8988T (cell line): Measurements from ENCODE around the gene TEDDM1.
"Not testable (repeated sequence)": the region's sequence is repeated elsewhere in the genome, so short reads cannot be mapped to it uniquely, and the experiment has no call there.

Experiments used
- DNase-seq: peaks from one replicate; pipeline ENCODE4 v3.0.0; 2011

TEDDM1 gene

DNA sequence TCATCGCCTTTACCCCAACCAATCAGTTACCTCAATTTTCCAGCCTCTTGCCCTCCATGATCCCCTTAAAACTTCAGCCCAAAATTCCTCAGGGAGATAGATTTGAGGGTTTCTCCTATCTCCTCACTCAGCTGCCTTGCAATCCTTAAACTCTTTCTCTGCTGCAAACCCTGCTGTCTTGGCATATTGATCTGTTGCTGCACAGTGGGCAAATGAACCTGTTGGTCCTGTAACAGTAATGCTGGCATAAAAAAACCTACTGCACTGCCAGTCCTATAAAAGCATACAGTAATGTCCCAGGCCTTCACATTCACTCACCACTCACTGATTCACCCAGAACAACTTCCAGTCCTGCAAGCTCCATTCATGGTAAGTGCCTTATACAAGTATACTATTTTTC, 5.1 kb upstream of the TEDDM1 start:
- no peak for DNase-seq

DNA sequence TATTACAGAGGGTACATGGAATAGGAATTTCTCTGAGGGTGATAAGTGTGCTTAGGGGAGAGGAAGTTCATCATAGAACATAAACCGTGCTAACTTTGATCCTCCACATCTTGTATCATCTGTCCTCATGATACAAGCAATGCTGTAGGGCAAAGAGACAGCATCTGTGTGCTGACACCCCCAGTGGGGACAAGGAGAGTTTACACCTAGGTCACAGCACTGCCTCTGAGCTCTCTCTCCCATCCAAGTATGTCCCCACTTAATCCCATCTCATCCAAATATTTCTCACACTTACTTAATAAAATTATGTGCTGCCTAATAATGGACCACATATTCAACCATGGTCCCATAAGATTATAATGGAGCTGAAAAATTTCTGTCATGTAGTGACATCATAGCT, 4.3 kb upstream of the TEDDM1 start:
- DNase-seq = no peak

DNA sequence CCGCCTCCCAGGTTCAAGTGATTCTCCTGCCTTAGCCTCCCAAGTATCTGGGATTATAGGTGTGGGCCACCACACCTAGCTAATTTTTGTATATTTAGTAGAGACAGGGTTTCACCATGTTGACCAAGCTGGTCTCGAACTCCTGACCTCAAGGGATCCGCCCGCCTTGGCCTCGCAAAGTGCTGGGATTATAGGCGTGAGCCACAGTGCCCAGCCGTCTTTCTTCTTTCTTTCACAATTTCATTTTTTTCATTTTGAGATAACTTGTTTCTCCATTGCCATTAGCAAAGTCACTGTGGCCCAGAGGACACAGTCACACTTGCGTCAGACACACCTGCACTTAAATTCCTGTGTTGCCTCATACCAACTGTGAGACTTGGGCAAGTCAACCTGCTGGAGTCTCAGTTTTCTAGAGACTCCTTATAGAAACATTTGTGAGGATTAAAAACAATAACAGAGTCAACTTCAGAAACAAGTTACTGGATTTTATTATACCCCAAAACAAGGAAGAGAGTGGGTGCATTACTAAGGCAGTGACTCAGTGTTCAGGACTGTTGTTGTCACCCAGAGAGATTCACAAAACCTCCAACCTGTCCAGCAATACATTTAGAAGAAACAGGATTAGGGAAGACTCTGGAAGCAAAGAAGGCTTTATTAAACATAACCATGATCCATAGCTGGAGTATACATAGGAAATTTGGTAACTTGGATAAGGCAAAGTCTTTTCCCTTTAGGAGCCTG, 2.6 kb downstream of the TEDDM1 start:
- DNase-seq = no peak

DNA sequence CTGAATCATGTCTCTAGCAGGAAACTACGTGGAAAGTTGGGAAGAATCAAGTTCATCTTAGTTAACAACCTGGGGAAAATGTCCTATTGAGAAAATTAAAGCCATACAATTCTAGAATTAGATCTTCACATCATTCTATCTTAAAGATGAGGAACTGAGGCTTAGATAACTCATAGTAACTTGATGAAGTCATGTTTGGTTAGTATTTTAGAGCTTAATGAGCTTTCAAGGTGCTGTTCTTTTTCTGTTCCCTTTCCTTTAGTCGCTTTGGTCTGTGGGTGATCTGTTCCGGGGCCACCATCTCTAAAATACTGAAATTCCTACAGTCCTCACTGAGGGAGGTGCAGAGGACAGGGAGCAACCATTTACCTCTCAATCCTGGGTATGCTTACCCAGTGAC, 4.6 kb downstream of the TEDDM1 start:
- DNase-seq = no peak

DNA sequence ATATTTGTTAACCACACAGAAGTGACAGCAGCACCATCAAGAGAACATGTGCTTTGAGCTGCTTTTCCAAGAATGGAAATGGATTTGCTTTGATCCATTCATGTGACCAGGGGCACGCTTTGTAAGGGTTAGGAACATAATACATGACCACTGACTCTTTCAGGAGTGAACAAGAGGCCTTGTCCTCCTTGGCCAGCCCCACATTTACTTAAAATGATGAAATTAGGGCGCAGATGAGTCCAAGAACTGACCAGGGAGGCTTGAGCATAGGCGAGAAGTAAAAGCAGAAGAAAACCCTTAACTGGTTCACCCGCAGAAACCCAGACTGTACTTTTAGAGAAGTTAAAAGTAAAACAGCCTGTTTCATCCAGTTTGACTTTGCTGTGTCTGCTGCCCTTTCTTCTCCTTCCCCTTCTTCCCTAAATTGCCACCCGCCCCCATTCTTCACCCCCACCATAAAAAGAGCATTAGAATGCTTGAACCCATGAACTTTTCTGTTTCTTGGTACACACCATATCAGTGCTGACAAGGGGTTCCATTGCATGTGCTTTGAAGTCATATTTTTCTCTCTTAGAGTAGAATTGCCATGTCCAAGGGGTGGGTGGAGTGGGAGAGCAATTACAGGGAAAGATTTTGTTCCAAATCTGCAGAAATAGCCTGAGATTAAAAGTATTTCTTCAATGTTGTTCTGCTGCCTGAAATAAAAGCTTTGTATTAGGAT, 6.3 kb downstream of the TEDDM1 start:
- DNase-seq = no peak

DNA sequence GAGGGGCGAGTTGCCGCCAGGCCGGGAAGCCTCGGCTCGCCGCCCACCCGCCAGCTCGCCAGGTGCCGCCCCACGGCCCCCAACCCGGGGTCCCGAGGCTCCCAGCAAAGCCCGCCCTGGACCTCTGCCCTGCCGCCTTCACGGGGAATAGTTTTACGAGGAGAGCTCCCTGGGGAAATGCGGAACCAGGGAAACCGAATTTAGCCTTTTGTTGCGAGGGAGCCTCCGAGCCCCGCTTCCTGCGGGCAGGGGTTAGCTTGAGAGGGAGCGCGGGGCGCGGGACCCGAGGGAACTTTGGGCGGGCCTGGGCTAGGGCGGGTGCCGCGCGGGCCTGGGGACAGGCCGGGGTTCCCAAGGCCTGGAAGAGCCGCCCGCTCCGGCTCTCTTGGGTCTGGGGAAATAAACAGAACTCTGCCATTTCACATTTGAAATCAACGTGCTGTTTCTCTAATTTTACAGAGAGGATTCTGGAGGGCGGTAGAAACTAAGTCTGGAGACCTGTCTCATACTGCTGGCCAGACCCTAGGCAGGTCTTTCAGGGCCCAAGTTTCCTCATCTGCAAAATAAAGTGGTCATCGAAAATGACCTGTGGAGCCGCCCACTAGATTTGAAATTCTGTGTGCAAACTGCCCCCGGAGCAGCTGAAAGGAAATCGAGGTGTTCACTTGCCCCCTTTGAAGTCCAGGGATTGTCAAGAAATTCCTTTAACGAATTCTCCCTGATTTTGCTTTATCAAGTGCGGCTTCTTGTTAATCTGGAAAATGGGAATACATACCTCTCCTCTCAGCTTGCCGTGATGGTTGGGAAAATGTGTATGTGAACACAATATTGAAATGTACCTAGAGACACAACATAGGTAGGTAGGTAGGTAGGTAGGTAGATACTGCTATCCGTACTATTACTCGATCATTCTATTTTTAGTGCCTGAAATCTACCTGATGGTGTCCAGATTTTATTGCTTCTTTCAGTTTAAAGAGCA, 8.1 kb downstream of the TEDDM1 start:
- no peak for DNase-seq

DNA sequence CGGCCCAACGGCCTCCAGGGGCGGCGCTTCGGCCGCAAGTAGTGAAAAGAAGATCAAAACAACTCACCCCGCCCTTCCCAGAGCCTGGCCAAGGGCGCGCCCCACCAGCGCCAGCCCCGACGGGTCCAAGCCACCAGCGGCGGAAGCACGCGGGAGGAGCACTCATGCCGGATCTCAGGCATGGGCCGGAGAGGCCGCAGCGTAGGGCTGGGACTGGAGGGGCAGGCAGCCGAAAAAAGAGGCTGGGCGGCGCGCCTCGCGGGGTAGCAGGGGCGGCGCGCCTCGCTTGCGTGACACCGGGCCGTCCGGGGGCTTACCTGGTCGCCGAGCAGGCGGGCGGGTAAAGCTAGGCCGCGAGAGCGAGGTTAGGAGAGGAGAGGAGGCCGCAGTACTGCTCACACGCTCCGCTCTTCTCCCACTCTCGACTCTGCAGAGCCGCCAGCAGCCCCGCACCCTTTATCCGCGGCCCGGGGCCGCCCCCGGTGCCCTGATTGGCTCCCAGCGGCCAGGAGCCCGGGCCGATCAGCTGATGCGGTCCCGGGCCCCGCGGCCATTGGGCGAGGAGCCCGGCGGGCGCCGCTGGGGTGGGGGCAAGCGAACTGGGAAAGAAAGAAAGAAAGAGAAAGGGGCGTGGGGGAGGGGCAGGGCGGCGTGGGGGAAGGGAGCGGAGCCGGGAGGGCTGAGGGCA, 9.0 kb downstream of the TEDDM1 start, which contains the start of gene GLUL:
TSS of gene GLUL (minus strand) at position 429 of the 688 bp plus-strand sequence. CDS start 3,053 bp downstream, outside the sequence.
- peak; percentile 86 for DNase-seq

DNA sequence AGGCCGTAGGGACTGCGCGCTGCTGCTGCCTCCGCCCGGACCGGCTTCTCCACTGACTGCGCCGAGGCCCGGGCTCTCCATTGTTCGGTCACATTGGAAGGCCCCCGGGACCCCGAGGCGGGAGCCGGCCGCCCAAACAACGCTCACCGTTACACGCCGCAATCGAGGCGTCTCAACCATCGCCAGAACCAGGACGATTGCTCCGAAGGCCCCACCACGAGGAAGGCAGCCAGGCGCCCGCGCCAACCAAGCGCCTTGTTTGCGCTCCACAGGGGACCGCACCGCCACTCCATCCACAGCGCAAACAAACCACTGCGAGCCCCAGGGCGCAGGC, 9.5 kb downstream of the TEDDM1 start:
- no peak for DNase-seq

DNA sequence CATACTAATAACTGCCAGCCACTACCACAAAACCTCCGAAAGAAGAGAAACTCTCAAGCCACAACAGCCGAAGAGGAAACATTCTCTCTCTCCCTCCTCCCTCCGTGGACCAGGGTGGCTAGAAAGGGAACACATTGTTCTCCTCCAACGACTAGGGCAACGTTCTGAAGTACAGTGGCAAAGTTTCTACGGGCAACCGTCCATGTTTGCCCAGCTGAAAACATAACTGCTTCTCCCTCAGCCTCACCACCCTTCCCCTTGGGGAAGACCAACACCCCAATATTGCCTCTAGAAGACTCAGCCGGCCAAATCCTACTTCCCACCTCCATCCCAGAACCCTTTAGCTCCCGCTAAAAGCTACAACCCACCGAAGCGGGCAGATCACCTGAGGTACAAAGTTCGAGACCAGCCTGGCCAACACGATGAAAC, 10.8 kb downstream of the TEDDM1 start:
- peak; percentile 16 for DNase-seq

DNA sequence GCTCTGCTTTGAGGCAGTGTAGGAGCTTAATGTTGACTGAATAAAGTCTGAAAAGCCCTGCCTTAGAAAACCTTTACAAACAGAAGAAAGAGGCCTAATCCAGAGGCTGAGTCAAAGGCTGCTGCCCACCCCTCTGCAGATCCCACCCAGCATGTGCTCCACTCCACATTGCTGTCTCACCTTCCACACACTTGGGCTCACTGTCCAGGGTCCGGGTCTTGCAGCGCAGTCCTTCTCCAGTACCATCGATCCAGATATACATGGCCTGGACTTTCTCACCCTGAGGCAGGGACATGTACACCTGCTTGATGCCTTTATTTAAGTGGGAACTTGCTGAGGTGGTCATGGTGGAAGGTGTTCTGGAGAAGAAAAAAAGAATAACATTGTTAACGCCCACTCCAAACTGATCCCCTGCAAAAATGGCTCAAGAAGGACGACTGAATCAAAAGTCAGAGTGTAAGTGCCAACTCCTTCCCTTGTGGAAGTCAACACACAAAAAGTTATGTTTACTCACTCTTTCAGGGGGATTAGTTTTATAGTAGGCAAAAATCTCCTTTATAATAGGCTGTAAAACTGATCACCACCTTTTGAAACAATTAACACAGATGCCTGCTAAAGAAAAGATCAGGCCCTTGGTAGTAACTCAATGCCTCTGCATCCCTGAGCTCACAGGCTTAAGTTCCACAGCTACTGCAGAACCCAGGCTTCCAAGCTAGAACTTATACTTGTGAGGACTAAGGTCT, 11.9 kb downstream of the TEDDM1 start:
- DNase-seq = no peak

DNA sequence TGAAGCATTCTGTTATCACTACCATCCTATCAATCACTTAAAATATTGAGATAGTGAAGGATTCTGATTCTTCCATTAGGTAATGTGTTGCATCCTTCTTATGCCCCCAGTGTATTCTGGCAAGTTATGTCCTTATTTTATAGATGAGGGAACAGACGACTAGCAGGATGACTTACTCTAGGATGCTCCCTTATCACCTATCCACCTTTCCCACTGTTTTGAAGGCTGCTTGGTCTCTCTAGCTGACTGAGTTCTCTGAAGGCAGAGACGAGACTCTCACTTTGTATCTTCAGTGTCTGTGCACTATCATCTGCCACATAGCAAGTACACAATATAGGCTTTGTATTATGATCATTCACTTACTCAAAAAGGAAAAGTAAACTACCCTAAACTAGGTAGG, 12.9 kb downstream of the TEDDM1 start:
- DNase-seq = no peak

DNA sequence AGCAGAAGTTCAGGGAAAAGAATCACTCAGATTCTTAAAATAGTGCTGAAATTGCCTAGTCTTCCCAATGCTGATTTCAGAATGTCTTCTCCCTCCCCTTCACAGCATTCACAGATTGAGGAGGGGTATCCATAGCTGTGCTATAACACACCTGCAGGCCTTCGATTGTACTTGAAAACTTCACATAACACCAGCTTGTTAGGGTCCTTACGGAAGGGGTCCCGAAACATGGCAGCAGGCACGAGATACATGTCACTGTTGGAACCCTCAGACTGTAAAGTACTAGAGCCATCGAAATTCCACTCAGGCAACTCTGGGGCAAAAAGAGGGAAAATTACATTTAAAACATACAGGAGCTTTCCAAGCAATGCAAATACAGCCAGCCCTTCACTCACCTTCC, 13.5 kb downstream of the TEDDM1 start:
- no peak for DNase-seq

DNA sequence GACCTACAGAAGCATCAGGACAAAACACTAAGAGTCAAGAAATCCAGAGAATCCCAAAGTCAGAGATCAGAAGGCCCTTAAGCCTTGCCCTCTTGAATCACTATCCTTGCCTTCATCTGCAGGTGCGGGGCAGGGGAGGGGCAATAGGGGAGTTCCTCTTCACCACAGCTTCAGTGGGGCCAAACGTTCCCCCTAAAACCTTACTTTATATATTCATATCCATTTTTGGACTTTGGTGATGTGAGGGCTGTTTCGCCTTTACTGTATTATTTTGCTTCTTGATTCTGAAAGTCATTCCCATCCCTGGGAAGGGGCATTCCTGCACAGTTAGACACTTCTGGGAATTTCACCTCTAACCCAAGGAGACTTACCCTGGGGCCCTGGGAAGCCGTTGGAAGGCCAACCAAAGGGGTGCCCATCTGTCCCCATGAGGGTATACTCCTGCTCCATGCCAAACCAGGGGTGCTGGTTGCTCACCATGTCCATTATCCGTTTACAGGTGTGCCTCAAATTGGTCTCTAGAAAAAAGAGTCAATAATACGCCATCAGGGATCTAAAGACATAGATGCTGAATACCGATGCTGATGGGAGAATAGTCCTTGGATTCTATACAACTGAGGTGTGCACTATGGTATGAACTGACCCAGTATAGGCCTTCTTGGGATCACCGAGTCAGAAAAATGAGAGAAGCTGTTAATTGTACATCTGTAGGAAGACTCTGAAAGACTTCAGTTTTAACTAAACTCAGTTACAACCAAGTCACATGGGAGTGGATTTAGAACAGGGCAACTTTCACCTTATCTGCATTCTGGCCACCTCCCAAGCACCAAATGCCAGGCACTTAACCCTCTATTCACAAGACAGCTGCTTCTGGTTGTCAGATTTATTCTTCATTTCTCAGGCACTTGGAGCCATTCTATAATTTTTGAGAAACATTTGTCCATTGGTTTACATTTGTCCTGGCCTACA, 14.3 kb downstream of the TEDDM1 start:
- no peak for DNase-seq

DNA sequence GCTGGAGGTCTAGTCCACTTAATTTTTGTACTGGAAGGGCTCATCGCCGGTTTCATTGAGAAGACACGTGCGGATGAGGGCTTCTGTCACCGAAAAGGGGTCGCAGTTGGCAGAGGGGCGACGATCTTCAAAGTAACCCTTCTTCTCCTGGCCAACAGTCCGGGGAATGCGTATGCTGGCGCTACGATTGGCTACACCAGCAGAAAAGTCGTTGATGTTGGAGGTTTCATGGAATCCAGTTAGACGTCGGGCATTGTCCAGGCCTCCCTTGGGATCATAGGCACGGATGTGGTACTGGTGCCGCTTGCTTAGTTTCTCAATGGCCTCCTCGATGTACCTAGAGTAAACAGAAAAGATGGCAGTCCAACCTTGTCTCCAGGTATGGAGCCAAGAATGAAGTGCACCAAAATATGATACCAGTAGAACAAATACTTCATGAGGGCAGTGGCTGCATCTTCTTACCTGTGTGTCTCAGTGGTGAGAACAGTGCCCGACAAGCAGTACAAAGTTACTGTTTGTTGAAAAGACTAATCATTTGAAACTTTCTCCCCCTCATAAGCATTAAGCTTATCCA, 16.0 kb downstream of the TEDDM1 start:
- DNase-seq = no peak

DNA sequence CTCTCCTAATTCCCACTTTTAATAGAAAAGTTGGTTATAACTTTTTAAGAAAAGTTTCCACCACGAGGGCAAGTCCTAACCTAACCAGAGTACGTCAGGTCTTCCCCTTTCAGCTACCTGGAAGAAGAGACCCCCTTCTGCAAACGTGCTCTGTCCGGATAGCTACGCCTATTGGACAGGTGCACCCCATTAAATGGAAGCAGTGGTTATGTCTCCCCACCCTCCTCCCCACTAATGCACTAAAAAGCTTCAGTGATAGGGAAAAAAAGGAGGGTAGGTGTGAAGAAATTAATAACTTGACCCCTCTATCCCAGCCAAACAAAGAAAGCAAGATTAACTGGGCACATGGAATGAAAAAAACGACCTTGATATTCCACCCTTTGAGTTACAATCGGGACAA, 16.5 kb downstream of the TEDDM1 start:
- DNase-seq = no peak

DNA sequence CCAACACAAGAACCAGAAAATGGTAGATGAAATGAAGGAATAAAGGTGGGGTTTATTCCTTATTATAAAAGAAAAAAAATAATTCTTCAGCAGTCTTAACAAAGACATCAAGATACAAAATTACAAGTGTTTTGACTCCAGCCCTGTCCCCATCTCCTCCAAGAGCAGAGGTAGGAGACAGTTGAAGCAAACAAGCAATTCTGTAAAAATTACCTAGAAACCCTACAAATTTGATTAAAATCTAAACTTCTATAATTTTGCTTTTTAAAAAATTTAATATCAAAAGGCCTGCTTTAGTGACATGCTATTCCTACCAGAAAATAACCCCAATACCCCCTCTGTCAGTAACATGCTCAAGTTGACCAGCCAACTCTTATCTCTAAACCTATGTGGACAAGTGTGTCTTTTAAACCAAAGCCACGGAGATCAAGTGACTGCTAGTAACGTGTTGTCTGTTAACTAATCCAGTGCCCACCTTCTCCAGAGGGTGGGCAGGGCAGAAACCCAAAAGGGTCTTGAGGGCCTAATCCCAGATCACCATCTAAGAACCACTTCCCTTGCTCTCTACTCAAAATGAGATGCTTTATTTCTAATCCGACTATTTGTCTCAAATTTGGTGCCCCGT, 17.3 kb downstream of the TEDDM1 start:
- DNase-seq = no peak

DNA sequence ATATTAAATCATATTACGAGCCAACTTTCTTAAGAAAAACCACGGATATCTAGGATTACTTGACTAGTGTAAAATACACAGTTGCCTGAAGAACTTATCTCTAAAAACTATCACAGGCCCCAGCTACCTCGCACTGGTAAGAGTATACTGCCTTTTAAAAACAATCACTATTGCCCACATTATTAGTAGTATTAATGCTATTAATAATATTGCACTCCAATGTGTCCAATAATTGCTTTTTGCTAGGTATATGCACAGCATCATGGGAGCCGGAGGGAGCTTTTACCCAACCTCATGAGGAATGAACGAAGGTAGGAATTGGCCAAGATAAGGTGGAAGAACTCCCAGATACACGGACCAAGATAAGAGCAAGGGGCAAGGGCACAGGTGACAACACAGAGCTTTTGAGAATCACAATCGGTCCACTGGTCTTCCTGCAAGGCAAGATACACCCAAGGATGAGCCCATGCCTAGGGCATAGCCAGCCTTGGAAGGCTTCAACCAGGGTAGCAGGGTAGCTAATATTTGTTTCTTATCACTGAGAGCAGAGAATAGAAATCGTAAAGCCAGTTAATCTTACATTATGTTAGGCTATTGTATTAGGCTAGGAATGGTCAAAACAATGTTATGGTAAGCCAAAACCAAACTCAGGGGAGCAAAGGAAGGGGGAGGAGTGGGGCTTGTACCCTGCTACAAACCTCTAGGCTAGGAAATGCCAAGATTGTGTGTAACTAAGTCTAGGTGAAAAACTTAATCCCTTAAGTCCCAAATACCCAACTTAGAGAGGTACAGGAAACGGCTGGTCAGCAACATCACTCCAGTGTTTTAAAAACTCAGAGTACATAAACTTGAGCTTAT, 18.3 kb downstream of the TEDDM1 start:
- DNase-seq = no peak

DNA sequence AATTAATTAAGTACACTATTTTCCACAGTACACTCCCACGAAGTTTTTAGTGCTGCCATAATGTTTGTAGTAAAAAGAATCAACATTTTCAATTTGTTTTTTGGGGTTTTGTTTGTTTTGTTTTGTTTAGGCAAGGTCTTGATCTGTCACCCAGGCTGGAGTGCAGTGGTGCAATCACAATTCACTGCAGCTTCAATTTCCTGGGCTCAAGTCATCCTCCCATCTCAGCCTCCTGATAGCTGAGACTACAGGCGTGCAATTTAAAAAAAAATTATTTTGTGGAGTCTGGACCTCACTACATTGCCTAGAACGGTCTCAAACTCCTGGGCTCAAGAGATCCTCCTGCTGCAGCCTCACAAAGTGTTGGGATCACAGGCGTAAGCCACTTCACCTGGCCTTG, 20.3 kb downstream of the TEDDM1 start:
- DNase-seq = no peak

DNA sequence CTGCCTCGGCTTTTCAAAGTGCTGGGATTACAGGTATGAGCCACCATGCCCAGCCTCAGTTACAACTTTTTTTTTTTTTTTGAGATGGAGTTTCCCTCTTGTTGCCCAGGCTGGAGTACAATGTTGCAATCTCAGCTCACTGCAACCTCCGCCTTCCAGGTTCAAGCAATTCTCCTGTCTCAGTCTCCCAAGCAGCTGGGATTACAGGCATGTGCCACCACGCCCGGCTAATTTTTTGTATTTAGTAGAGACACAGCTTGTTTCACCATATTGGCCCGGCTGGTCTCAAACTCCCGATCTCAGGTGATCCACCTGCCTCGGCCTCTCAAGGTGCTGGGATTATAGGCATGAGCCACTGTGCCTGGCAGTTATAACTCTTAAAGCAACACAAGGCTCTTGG, 20.7 kb downstream of the TEDDM1 start:
- DNase-seq = not testable (repeated sequence)
